Tibial artery (tissue), 4 donors: ENCODE results near the gene MCF2L2.
A peak's percentile ranks its signal among the peaks of the same experiment; 100 is the strongest.

Source experiments
- DNase-seq, 2 donors: peaks; one replicate each; pipeline ENCODE4 v3.0.0-alpha.2; 2019
- H3K27ac ChIP-seq, 2 donors: fragments of 200-600 bp; sonication (generic) in 1 of 2; 1 replicate in 1 of 2; 2 replicates in 1 of 2; pipeline ENCODE4 v1.5.1; 2018 to 2019; ENCODE audit warnings: mild to moderate bottlenecking in 1 of 2
- H3K27me3 ChIP-seq, 2 donors: fragments of 200-600 bp; sonication (generic) in 1 of 2; one replicate each; pipeline versions ENCODE4 v1.5.1 to v1.6.0; 2016 to 2019
- H3K36me3 ChIP-seq, 3 donors: fragments of 200-600 bp; sonication (generic) in 2 of 3; one replicate each; pipeline ENCODE4 v1.5.1; 2016 to 2019; ENCODE audit warnings: mild to moderate bottlenecking in 2 of 3
- H3K4me1 ChIP-seq, 4 donors: fragments of 200-600 bp; sonication (generic) in 2 of 4; 1 replicate in 3 of 4; 2 replicates in 1 of 4; pipeline ENCODE4 v1.5.1; 2016 to 2019
- H3K4me3 ChIP-seq, 2 donors: fragments of 200-600 bp; sonication (generic) in 1 of 2; 1 replicate in 1 of 2; 2 replicates in 1 of 2; pipeline ENCODE4 v1.5.1; 2018 to 2019; ENCODE audit warnings: mild to moderate bottlenecking in 2 of 2
- H3K9me3 ChIP-seq, 3 donors: fragments of 200-600 bp; sonication (generic) in 1 of 3; one replicate each; pipeline ENCODE4 v1.5.1; 2016 to 2019
- CTCF ChIP-seq, 2 experiments: fragments of 200-600 bp in 1 of 2; fragments of 450-650 bp in 1 of 2; IDR thresholded peaks; one replicate each; pipeline ENCODE4 v1.5.1; 2017 to 2019; ENCODE audit warnings: antibody characterized with exemption in 2 of 2, mild to moderate bottlenecking in 1 of 2, moderate library complexity in 1 of 2
- intact Hi-C: fragments of 100-400 bp; cut with DNase I; formaldehyde crosslinking; loops from one replicate; pipeline ENCODE4 v1.15.0; 2023; ENCODE audit warnings: low total_unique reads

The MCF2L2 gene

DNA sequence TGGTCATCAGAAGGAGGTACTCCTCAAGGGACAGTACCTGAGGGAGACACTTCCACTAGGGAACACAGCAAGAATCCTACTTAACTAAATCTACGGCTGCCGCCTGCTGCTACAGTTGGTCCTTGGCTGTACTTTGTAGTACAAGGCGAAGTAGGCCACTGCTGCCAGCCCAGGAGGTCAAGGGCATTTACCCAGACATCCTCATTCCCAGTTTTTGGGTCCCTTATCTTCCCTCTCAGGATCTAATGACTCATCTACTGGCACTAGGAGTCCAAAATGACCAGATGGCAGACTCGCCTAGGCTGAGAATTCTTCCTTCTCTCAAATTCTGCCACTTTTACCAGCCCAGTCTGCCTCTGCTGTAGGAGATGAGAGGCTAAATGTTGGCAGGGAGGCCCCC is 238.8 kb downstream of the MCF2L2 start:
- H3K4me3 ChIP-seq, result no peak overlapping the region
- no peak for TF ChIP-seq CTCF (IDR thresholded peaks at IDR 0.05)
- intact Hi-C loops, result no loop called here
- no peak for DNase-seq
- no peaks in the 10 kb centered on the region for H3K4me1 ChIP-seq
- H3K27me3 ChIP-seq, result no peaks in the 10 kb centered on the region
- no peaks in the 10 kb centered on the region for H3K9me3 ChIP-seq
- H3K36me3 ChIP-seq, result no peaks in the 10 kb centered on the region
- no peak overlapping the region for H3K27ac ChIP-seq

DNA sequence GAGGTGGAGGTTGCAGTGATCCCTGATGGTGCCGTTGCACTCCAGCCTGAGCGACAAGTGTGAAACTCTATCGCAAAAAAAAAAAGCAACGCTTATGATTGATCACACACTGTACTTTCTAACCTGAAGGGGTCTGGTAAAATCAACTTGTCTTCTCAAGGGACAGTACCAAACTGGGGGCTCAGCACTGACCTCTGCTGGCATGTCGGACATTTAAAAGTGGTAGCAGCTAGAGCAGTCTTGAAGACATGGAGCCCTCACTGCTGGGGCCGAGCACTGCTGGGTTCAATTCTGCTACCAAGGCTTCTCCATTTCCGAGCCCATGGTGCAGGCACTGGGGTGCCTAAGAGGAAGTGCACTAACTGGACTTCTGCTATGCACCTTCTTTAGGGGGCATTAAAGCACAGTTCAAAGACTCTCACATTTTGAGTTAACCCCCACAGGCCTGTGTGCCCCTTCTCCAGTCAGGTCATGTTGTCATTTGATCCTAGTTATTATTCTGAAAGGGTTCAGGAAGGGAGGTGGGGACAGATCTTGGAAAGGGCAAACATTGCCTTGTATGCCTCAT is 239.4 kb downstream of the MCF2L2 start:
- TF ChIP-seq CTCF (IDR thresholded peaks at IDR 0.05), result peak in 1 of 2 experiments; percentile 15
- H3K36me3 ChIP-seq, result no peaks in the 10 kb centered on the region
- no peak for DNase-seq
- no peak overlapping the region for H3K27ac ChIP-seq
- intact Hi-C loops, result no loop called here
- no peaks in the 10 kb centered on the region for H3K4me1 ChIP-seq
- no peaks in the 10 kb centered on the region for H3K27me3 ChIP-seq
- no peak overlapping the region for H3K4me3 ChIP-seq
- H3K9me3 ChIP-seq, result no peaks in the 10 kb centered on the region

DNA sequence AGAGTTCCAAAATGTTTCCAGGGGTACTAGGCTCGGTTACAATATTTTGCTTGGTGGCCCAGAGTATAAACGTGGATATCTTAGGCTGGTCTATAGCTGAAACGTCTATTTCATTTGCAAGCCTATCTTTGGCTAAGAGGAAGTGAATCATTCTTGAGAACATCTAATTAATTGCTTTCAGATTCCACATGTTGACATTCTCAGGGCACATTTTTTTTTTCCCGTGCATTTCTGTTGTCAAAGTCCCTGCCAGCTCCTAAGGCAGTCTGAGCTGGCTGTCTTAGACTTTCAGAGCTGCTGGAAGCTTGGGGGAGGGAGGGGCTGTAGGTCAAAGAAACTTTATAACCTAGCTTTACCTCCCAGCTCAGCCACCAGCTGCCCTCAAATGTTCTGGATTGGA is 242.7 kb downstream of the MCF2L2 start:
- Histone ChIP-seq H3K36me3 (no peaks in the 10 kb centered on the region), H3K27ac (no peak overlapping the region), H3K4me1 (no peaks in the 10 kb centered on the region), H3K9me3 (no peaks in the 10 kb centered on the region), H3K4me3 (no peak overlapping the region), H3K27me3 (peaks cover 0 to 9% of the 10 kb centered on the region in 2 donors)
- intact Hi-C loops, result no loop called here
- DNase-seq, result no peak
- no peak for TF ChIP-seq CTCF (IDR thresholded peaks at IDR 0.05)

DNA sequence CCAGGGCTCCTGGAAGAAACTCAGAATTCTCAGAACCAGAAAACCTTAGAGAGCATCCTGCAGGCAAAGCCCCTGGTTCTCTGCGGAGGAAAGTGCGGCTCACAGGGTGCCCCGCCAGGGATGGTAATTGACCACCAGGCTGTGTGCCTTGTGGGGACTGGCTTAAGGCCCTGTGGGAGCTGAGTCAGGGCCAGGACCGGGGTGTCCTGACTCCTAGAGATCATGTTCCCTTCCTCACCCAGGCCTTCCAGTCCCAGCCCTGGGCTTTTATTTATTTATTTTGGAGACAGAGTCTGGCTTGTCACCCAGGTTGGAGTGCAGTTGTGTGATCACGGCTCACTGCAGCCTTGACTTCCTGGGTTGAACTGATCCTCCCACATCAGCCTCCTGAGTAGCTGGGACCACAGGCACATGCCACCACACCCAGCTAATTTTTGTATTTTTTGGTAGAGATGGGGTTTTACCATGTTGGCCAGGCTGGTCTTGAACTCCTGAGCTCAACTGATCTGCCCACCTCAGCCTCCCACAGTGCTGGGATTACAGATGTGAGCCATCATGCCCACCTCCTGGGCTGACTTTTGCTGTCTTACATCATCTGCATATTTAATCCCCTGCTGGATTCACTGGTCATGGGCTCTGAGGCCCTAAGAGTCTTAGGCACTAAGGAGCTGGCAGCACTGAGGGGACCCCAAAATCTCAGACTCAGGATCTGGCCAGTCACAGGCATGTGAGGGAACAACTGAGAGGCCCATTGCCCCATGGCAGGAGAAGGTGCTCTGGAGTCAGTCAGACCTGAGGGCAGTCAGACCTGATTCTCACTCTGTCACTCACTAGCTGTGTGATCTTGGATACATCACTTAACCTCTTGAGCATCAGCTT is 245.4 kb downstream of the MCF2L2 start:
- Histone ChIP-seq H3K36me3 (no peaks in the 10 kb centered on the region), H3K4me3 (no peak overlapping the region), H3K27me3 (peaks cover 0 to 28% of the 10 kb centered on the region in 2 donors), H3K9me3 (no peaks in the 10 kb centered on the region), H3K27ac (no peak overlapping the region), H3K4me1 (peaks cover 0 to 21% (median 13%) of the 10 kb centered on the region in 4 donors)
- DNase-seq, result no peak
- no peak for TF ChIP-seq CTCF (IDR thresholded peaks at IDR 0.05)
- intact Hi-C loops, result loop anchor here (5.0 kb wide), 1 partner anchor 204 kb away; no protein-coding TSS in a partner anchor

DNA sequence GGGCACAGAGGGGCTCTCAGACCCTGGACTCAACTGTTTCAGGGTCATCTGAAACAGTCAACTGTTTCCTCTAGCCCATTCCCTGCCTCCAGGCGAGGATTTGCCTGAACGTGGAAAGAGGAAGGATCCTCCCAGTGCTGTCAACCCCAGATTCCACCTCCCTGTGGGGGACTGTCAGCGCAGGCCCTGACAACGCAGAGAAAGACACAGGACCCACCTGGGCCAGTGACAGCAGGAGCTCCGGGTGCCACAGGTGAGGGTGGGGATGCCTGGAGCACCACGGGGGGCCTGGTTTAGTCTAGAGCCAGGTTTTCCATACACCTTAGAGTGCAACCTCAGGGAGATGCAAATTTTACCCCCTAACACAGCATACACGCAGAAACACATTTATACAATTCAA is 246.3 kb downstream of the MCF2L2 start:
- Histone ChIP-seq H3K36me3 (no peaks in the 10 kb centered on the region), H3K4me3 (no peak overlapping the region), H3K27ac (no peak overlapping the region), H3K4me1 (peaks cover 0 to 21% (median 13%) of the 10 kb centered on the region in 4 donors), H3K9me3 (no peaks in the 10 kb centered on the region), H3K27me3 (peaks cover 0 to 35% of the 10 kb centered on the region in 2 donors)
- DNase-seq, result no peak
- intact Hi-C loops, result loop anchor here (5.0 kb wide), 1 partner anchor 205 kb away; no protein-coding TSS in a partner anchor
- TF ChIP-seq CTCF (IDR thresholded peaks at IDR 0.05), result no peak
